Measurements from ENCODE around the gene RBP5.

GRCh38 chr12:7092986-7093460 lies 35.7 kb downstream of the RBP5 start:
- TF ChIP-seq CTCF (IDR thresholded peaks at IDR 0.05) (no peak), POLR2A (IDR thresholded peaks at IDR 0.05) (no peak), EP300 (IDR thresholded peaks at IDR 0.05) (no peak)
